ENCODE results near the gene SMAD3.

GRCh38 chr15:67183443-67184169 lies 118.2 kb downstream of the SMAD3 start:
- TF ChIP-seq CTCF (IDR thresholded peaks at IDR 0.05), result no peak
- no peak for TF ChIP-seq POLR2A (IDR thresholded peaks at IDR 0.05)
